ENCODE results near the gene IL22RA2. TPM values are rescaled to one million over a fixed set of nuclear protein-coding genes. Genes with fewer than 3 reads are reported as not detected.

IL22RA2 gene
- total RNA-seq, 1 donor from 2014 or later: not detected

- Histone ChIP-seq H3K4me1 (no peaks in the 10 kb centered on the region), H3K27me3 (ENCODE audit: low read depth) (peaks cover 10% of the 10 kb centered on the region), H3K27ac (no peak overlapping the region), H3K36me3 (no peaks in the 10 kb centered on the region), H3K4me3 (no peak overlapping the region), H3K9me3 (peaks cover 4% of the 10 kb centered on the region)
- no peak for DNase-seq
- intact Hi-C loops (cut with DNase I): no loop called here
- ATAC-seq: no peak
- TF ChIP-seq, protein P1, sequence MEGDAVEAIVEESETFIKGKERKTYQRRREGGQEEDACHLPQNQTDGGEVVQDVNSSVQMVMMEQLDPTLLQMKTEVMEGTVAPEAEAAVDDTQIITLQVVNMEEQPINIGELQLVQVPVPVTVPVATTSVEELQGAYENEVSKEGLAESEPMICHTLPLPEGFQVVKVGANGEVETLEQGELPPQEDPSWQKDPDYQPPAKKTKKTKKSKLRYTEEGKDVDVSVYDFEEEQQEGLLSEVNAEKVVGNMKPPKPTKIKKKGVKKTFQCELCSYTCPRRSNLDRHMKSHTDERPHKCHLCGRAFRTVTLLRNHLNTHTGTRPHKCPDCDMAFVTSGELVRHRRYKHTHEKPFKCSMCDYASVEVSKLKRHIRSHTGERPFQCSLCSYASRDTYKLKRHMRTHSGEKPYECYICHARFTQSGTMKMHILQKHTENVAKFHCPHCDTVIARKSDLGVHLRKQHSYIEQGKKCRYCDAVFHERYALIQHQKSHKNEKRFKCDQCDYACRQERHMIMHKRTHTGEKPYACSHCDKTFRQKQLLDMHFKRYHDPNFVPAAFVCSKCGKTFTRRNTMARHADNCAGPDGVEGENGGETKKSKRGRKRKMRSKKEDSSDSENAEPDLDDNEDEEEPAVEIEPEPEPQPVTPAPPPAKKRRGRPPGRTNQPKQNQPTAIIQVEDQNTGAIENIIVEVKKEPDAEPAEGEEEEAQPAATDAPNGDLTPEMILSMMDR (IDR thresholded peaks at IDR 0.05): no peak
These were observed 39.0 kb downstream of the IL22RA2 start for GRCh38 chr6:137134483-137134882.

DNA sequence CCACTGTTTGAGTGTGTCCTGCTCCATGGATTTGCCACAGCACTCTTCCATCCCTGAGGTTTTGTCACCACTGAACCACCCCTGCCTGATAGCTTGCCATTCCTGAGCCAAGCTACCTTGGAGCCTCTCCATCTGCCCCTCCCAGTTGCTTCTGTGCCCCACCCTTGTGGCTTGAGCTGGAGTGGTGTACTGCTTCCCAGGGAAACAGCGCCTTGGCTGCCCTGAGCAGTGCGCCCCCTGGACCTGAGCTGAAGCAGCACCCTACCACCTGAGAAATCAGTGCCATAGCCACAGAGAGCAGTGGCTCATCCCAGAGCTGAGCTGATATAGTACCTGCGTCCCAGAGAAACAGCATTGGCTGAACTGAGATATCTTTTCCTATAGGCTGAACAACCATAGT is 40.3 kb downstream of the IL22RA2 start:
- Histone ChIP-seq H3K27me3 (ENCODE audit: low read depth) (peaks cover 10% of the 10 kb centered on the region), H3K27ac (no peak overlapping the region), H3K36me3 (no peaks in the 10 kb centered on the region), H3K4me3 (no peak overlapping the region), H3K9me3 (peaks cover 4% of the 10 kb centered on the region), H3K4me1 (no peaks in the 10 kb centered on the region)
- ATAC-seq (peak in 1 of 2 donors; percentile 17), DNase-seq (no peak)
- TF ChIP-seq, protein P1 (IDR thresholded peaks at IDR 0.05): no peak
- intact Hi-C loops (cut with DNase I): no loop called here

DNA sequence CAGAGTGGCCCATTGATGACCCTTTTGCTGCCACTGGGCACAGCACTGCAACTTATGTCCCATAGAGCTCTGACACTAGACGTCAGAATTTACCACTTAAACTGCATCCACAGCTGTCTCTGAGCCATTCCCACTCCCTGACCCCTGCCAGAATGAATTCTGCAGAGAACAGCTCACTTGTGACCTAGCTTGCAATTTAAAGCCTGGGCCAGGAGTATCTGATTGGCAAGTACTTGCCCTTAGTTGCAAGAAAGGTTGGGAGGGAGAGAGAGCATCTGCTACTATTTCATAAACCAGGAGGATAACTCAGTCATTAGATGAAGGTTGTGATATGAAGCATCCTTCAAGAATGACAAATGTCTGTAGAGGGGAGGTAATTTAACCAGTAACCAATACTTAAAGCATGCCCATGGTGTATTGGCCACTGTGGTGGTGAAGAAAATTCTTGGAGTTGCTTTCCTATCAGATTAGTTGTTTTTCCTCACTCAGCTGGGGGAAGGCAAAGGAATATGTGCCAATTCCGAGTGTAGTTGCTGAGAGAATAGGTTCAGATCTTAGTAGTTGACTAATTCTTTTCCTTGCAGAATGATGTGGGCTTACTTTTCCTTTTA is 46.5 kb downstream of the IL22RA2 start:
- Histone ChIP-seq H3K4me3 (no peak overlapping the region), H3K27me3 (ENCODE audit: low read depth) (peaks cover 10% of the 10 kb centered on the region), H3K4me1 (no peaks in the 10 kb centered on the region), H3K27ac (no peak overlapping the region), H3K9me3 (no peaks in the 10 kb centered on the region), H3K36me3 (no peaks in the 10 kb centered on the region)
- TF ChIP-seq, protein P1 (IDR thresholded peaks at IDR 0.05): no peak
- DNase-seq (no peak), ATAC-seq (no peak)
- intact Hi-C loops (cut with DNase I): no loop called here

DNA sequence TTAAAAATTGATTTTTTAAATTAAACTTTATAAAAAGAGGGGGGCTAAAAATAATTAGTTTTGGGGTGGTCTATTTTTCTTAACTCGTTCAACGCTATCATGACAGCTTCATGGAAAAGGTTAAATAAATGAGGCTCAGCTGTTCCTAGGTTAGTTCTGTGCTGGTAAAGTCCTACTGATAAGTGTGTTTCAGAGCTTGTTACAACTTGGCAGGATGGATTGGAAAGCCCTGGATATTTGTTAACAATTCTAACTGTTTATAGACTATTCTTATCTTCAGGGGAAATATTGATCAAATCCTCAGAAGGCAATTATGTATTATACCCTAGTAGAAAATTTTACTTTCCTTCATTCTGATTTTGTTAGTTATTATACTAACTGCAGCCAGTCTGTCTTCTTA is 50.4 kb downstream of the IL22RA2 start:
- Histone ChIP-seq H3K9me3 (peaks cover 19% of the 10 kb centered on the region), H3K4me3 (no peak overlapping the region), H3K36me3 (no peaks in the 10 kb centered on the region), H3K27ac (no peak overlapping the region), H3K4me1 (no peaks in the 10 kb centered on the region), H3K27me3 (ENCODE audit: low read depth) (no peaks in the 10 kb centered on the region)
- intact Hi-C loops (cut with DNase I): no loop called here
- TF ChIP-seq, protein P1 (IDR thresholded peaks at IDR 0.05): no peak
- DNase-seq (no peak), ATAC-seq (no peak)

GRCh38 chr6:137122612-137123011 is 50.8 kb downstream of the IL22RA2 start:
- Histone ChIP-seq H3K27me3 (ENCODE audit: low read depth) (no peaks in the 10 kb centered on the region), H3K4me1 (no peaks in the 10 kb centered on the region), H3K4me3 (no peak overlapping the region), H3K36me3 (no peaks in the 10 kb centered on the region), H3K27ac (no peak overlapping the region), H3K9me3 (peaks cover 19% of the 10 kb centered on the region)
- no peak for DNase-seq
- intact Hi-C loops (cut with DNase I): no loop called here
- ATAC-seq: peak in 1 of 2 donors; percentile 43
- TF ChIP-seq, protein P1 (IDR thresholded peaks at IDR 0.05): no peak
